SH-SY5Y (cell line): Measurements from ENCODE around the gene LSM3.

Experiments used
- GATA2 ChIP-seq: IDR thresholded peaks from 2 replicates; pipeline ENCODE4 v1.6.1; 2011; ENCODE audit warnings: mild to moderate bottlenecking, low read depth, low read length
- GATA3 ChIP-seq: IDR thresholded peaks from 2 replicates; pipeline ENCODE4 v1.6.1; 2011; ENCODE audit warnings: low read depth, mild to moderate bottlenecking, low read length, moderate library complexity

DNA sequence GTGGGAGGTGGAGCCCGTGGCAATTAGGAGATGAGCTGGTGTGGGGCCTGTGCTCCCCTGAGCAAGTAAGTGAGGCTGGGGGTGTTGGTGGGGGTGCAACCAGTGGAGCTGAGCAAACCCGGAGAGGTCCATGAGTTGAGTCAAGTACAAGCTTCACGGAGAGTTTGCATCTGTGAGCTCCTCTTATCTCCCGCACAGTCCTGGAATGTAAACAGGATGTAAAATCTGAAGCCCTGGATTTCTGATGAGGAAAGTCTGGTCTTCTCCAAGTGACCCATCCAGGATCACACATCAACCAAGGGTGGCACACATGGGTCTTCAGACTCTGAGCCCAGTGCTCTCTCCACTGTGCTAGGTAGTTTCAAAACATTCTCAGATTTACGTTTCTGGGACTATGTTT is 67.8 kb downstream of the LSM3 start:
- no peak for TF ChIP-seq GATA2
- TF ChIP-seq GATA3, result no peak
